NCI-H510A treated with DMSO at 0.1 percent for 48 hours (cell line): Measurements from ENCODE around the gene ZBTB16.
A peak's percentile ranks its signal among the peaks of the same experiment; 100 is the strongest.

Experiments used
- DNase-seq: peaks from one replicate; lab custom pipeline; 2025; lab: John Stamatoyannopoulos, UW

Gene ZBTB16

GRCh38 chr11:114244726-114245394, 185.3 kb downstream of the ZBTB16 start:
- peak; percentile 6 for DNase-seq

- no peak for DNase-seq
Measured at GRCh38 chr11:114246321-114247069, 187.0 kb downstream of the ZBTB16 start.

GRCh38 chr11:114247070-114247789, 187.7 kb downstream of the ZBTB16 start:
- DNase-seq: no peak

GRCh38 chr11:114250180-114250579, 190.7 kb downstream of the ZBTB16 start:
- DNase-seq: no peak

- no peak for DNase-seq
Measured at GRCh38 chr11:114250993-114251814, 191.7 kb downstream of the ZBTB16 start.

GRCh38 chr11:114251815-114252337, 192.4 kb downstream of the ZBTB16 start:
- no peak for DNase-seq

GRCh38 chr11:114252767-114253166, 193.3 kb downstream of the ZBTB16 start:
- DNase-seq: no peak

GRCh38 chr11:114253771-114254170, 194.3 kb downstream of the ZBTB16 start:
- DNase-seq: no peak

GRCh38 chr11:114254571-114255146, 195.1 kb downstream of the ZBTB16 start:
- no peak for DNase-seq

GRCh38 chr11:114255289-114255688, 195.8 kb downstream of the ZBTB16 start:
- no peak for DNase-seq

- no peak for DNase-seq
Measured at GRCh38 chr11:114256176-114256966, 196.9 kb downstream of the ZBTB16 start.

- no peak for DNase-seq
Measured at GRCh38 chr11:114256967-114257286, 197.4 kb downstream of the ZBTB16 start.

GRCh38 chr11:114257621-114258558, 198.4 kb downstream of the ZBTB16 start:
- no peak for DNase-seq

GRCh38 chr11:114258696-114259095, 199.2 kb downstream of the ZBTB16 start:
- no peak for DNase-seq

- DNase-seq: no peak
Measured at GRCh38 chr11:114259124-114259526, 199.6 kb downstream of the ZBTB16 start.

- no peak for DNase-seq
Measured at GRCh38 chr11:114259551-114259983, 200.1 kb downstream of the ZBTB16 start.

GRCh38 chr11:114260077-114260476, 200.6 kb downstream of the ZBTB16 start:
- no peak for DNase-seq

GRCh38 chr11:114260483-114260882, 201.0 kb downstream of the ZBTB16 start:
- DNase-seq: no peak

GRCh38 chr11:114261791-114262190, 202.3 kb downstream of the ZBTB16 start:
- no peak for DNase-seq
